Measurements from ENCODE around the gene HLA-DPA1. TPM values are rescaled to one million over a fixed set of nuclear protein-coding genes. Genes with fewer than 3 reads are reported as not detected.
A peak's percentile ranks its signal among the peaks of the same experiment; 100 is the strongest.

HLA-DPA1 gene
- total and polyA plus RNA-seq, 4 donors, result 12.0 to 49.3 (median 29.2) TPM

GRCh38 chr6:33014841-33015634 lies 58.4 kb downstream of the HLA-DPA1 start (continued):
- no peak for TF ChIP-seq ZBTB33 (IDR thresholded peaks at IDR 0.05)
- no peak for TF ChIP-seq YY1 (IDR thresholded peaks at IDR 0.05)
- TF ChIP-seq GABPA (IDR thresholded peaks at IDR 0.05 in 1 of 2, conservative IDR thresholded peaks at IDR 0.05 in 1 of 2), result no peak
- no peak for TF ChIP-seq EGR1 (IDR thresholded peaks at IDR 0.05; ENCODE audit: low read depth in 2 of 2)
- TF ChIP-seq JUND (IDR thresholded peaks at IDR 0.05), result no peak
- peak; percentile 5 to 19 for TF ChIP-seq HNF4A (conservative IDR thresholded peaks at IDR 0.05)
- peak; percentile 88 for TF ChIP-seq CTCF (IDR thresholded peaks at IDR 0.05; ENCODE audit: low read depth, low read length, missing input control)
- TF ChIP-seq FOXA1 (IDR thresholded peaks at IDR 0.05), result no peak
- no peak for TF ChIP-seq SP1 (IDR thresholded peaks at IDR 0.05)

Other genes with a start within 250 kb of the HLA-DPA1 start
- gene TAP2, start 234.9 kb downstream of the HLA-DPA1 start, total RNA-seq, result 1 to 10 TPM; 5.1 to 7.7 TPM
- 10 to 100 TPM in 1 of 2 donors, 1 to 10 TPM in 1; 2.2 to 14.9 TPM for gene TAP2, start 234.9 kb downstream of the HLA-DPA1 start, polyA plus RNA-seq
- gene PSMB8, start 229.6 kb downstream of the HLA-DPA1 start, total RNA-seq, result 10 to 100 TPM; 19.9 to 39.1 TPM
- 10 to 100 TPM; 49.0 to 75.1 TPM for gene PSMB8, start 229.6 kb downstream of the HLA-DPA1 start, polyA plus RNA-seq
- gene TAP1, start 219.9 kb downstream of the HLA-DPA1 start, total RNA-seq, result 10 to 100 TPM in 1 of 2 donors, 1 to 10 TPM in 1; 9.8 to 18.2 TPM
- 10 to 100 TPM; 10.3 to 14.3 TPM for gene TAP1, start 219.9 kb downstream of the HLA-DPA1 start, polyA plus RNA-seq
- 10 to 100 TPM; 11.7 to 13.4 TPM for gene PSMB9, start 219.5 kb downstream of the HLA-DPA1 start, total RNA-seq
- gene PSMB9, start 219.5 kb downstream of the HLA-DPA1 start, polyA plus RNA-seq, result 10 to 100 TPM; 27.1 to 31.6 TPM
- gene HLA-DMB, start 132.6 kb downstream of the HLA-DPA1 start, total RNA-seq, result 10 to 100 TPM in 1 of 2 donors, 1 to 10 TPM in 1; 8.1 to 13.1 TPM
- 1 to 10 TPM; 2.8 to 7.3 TPM for gene HLA-DMB, start 132.6 kb downstream of the HLA-DPA1 start, polyA plus RNA-seq
- 1 to 10 TPM; 6.2 to 7.8 TPM for gene HLA-DMA, start 120.6 kb downstream of the HLA-DPA1 start, total RNA-seq
- 10 to 100 TPM in 1 of 2 donors, 1 to 10 TPM in 1; 10.0 to 15.1 TPM for gene HLA-DMA, start 120.6 kb downstream of the HLA-DPA1 start, polyA plus RNA-seq
- 100 to 1,000 TPM in 1 of 2 donors, 10 to 100 TPM in 1; 46.0 to 100 TPM for gene BRD2, start 105.1 kb downstream of the HLA-DPA1 start, total RNA-seq
- 10 to 100 TPM; 29.8 to 54.4 TPM for gene BRD2, start 105.1 kb downstream of the HLA-DPA1 start, polyA plus RNA-seq
- 1 to 10 TPM; 1.3 to 3.0 TPM for gene HLA-DOA, start 64.1 kb downstream of the HLA-DPA1 start, total RNA-seq
- gene HLA-DOA, start 64.1 kb downstream of the HLA-DPA1 start, polyA plus RNA-seq, result 1 to 10 TPM in 1 of 2 donors, under 1 TPM in 1; 0.69 to 1.9 TPM
- 10 to 100 TPM; 23.4 to 24.5 TPM for gene HLA-DPB1, start 2.3 kb upstream of the HLA-DPA1 start, total RNA-seq
- 10 to 100 TPM; 15.5 to 37.8 TPM for gene HLA-DPB1, start 2.3 kb upstream of the HLA-DPA1 start, polyA plus RNA-seq
- gene COL11A2, start 118.8 kb upstream of the HLA-DPA1 start, total RNA-seq, result under 1 TPM; 0.19 to 0.59 TPM
- under 1 TPM; 0.15 to 0.36 TPM for gene COL11A2, start 118.8 kb upstream of the HLA-DPA1 start, polyA plus RNA-seq
- 10 to 100 TPM in 1 of 2 donors, 1 to 10 TPM in 1; 9.5 to 19.4 TPM for gene RXRB, start 127.0 kb upstream of the HLA-DPA1 start, total RNA-seq
- 10 to 100 TPM in 1 of 2 donors, 1 to 10 TPM in 1; 7.7 to 13.9 TPM for gene RXRB, start 127.0 kb upstream of the HLA-DPA1 start, polyA plus RNA-seq
- 100 to 1,000 TPM in 1 of 2 donors, 10 to 100 TPM in 1; 45.0 to 112 TPM for gene SLC39A7, start 127.2 kb upstream of the HLA-DPA1 start, total RNA-seq
- 10 to 100 TPM in 1 of 2 donors, 1 to 10 TPM in 1; 8.9 to 97.3 TPM for gene SLC39A7, start 127.2 kb upstream of the HLA-DPA1 start, polyA plus RNA-seq
- 10 to 100 TPM; 24.5 to 31.2 TPM for gene HSD17B8, start 131.0 kb upstream of the HLA-DPA1 start, total RNA-seq
- gene HSD17B8, start 131.0 kb upstream of the HLA-DPA1 start, polyA plus RNA-seq, result 10 to 100 TPM; 43.7 to 52.3 TPM
- 10 to 100 TPM; 11.5 to 19.7 TPM for gene RING1, start 134.9 kb upstream of the HLA-DPA1 start, total RNA-seq
- gene RING1, start 134.9 kb upstream of the HLA-DPA1 start, polyA plus RNA-seq, result 10 to 100 TPM in 1 of 2 donors, 1 to 10 TPM in 1; 4.4 to 18.4 TPM
- 10 to 100 TPM; 21.3 to 33.4 TPM for gene VPS52, start 198.2 kb upstream of the HLA-DPA1 start, total RNA-seq
- gene VPS52, start 198.2 kb upstream of the HLA-DPA1 start, polyA plus RNA-seq, result 10 to 100 TPM; 23.1 to 27.5 TPM
- gene RPS18, start 198.4 kb upstream of the HLA-DPA1 start, total RNA-seq, result 1,000 to 10,000 TPM in 1 of 2 donors, 100 to 1,000 TPM in 1; 742 to 1,432 TPM
- 1,000 to 10,000 TPM in 1 of 2 donors, 100 to 1,000 TPM in 1; 812 to 1,309 TPM for gene RPS18, start 198.4 kb upstream of the HLA-DPA1 start, polyA plus RNA-seq
- gene B3GALT4, start 203.5 kb upstream of the HLA-DPA1 start, total RNA-seq, result 1 to 10 TPM; 1.5 to 2.2 TPM
- gene B3GALT4, start 203.5 kb upstream of the HLA-DPA1 start, polyA plus RNA-seq, result 1 to 10 TPM; 1.5 to 2.7 TPM
- 10 to 100 TPM; 17.9 to 28.3 TPM for gene WDR46, start 215.6 kb upstream of the HLA-DPA1 start, total RNA-seq
- gene WDR46, start 215.6 kb upstream of the HLA-DPA1 start, polyA plus RNA-seq, result 10 to 100 TPM; 23.0 to 30.2 TPM
- 10 to 100 TPM; 12.5 to 22.4 TPM for gene PFDN6, start 216.0 kb upstream of the HLA-DPA1 start, total RNA-seq
- gene PFDN6, start 216.0 kb upstream of the HLA-DPA1 start, polyA plus RNA-seq, result 10 to 100 TPM in 1 of 2 donors, 1 to 10 TPM in 1; 6.5 to 60.1 TPM
- 10 to 100 TPM; 16.7 to 17.8 TPM for gene RGL2, start 225.3 kb upstream of the HLA-DPA1 start, total RNA-seq
- gene RGL2, start 225.3 kb upstream of the HLA-DPA1 start, polyA plus RNA-seq, result 10 to 100 TPM; 16.8 to 22.8 TPM
- gene TAPBP, start 240.4 kb upstream of the HLA-DPA1 start, total RNA-seq, result 10 to 100 TPM; 52.7 to 74.0 TPM
- gene TAPBP, start 240.4 kb upstream of the HLA-DPA1 start, polyA plus RNA-seq, result 10 to 100 TPM; 47.9 to 49.3 TPM
- 1 to 10 TPM; 5.5 to 7.8 TPM for gene ZBTB22, start 244.1 kb upstream of the HLA-DPA1 start, total RNA-seq
- 1 to 10 TPM; 1.6 to 3.9 TPM for gene ZBTB22, start 244.1 kb upstream of the HLA-DPA1 start, polyA plus RNA-seq
- gene DAXX, start 249.3 kb upstream of the HLA-DPA1 start, total RNA-seq, result 10 to 100 TPM; 11.8 to 15.1 TPM
- 10 to 100 TPM; 12.9 to 13.1 TPM for gene DAXX, start 249.3 kb upstream of the HLA-DPA1 start, polyA plus RNA-seq